HG03558 (cell line): ENCODE measurements around the gene TMPRSS9.

Experiments
- ATAC-seq: cut with Tn5 transposase; IDR thresholded peaks from one replicate; pipeline ENCODE4 v1.9.1; 2021; ENCODE audit warnings: moderate number of reproducible peaks; ENCODE audit not compliant: unreplicated experiment; ENCODE audit errors: extremely low read depth

TMPRSS9 gene

DNA sequence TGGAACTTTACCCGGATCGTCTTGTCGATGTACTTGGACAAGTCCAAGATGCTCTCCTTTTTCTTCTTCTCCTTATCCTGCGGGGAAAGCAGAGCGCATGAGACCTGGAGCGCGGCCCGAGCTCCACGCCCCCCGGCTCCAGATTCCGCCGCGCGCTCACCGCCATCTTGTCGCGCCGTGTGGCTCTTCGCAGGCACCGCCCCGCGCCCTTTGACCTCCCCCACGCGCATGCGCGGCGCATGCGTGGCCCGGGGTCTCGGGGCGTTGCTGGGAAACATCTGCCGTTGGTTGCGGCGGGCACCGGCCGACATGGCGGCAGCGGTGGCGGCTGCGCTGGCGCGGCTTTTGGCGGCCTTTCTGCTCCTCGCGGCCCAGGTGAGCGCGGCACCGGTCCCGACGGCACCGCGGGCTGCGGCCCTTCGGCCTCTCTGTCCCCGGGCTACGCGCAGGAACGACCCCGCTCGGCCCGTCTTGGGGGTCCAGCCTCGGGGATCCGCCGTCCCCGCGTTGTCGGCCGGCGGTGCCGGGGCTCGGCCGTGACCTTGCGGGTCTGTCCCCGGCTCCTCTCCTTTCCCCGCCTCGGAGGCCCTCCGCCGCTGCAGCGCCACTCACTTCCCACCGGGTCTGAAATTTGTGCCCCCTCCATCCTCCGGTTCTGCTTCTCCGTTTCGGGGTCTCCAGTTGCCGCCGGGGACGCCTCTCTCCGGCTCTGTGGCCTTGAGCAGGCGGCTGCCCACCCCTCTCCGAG is 31.5 kb upstream of the TMPRSS9 start, which contains the start of the genes LSM7 and SPPL2B:
Gene LSM7 (minus strand): TSS at position 186 of the 748 bp plus-strand sequence. CDS start 20 bp downstream, at position 166.
Gene SPPL2B (plus strand): TSS at position 284 of the 748 bp plus-strand sequence. CDS start 26 bp downstream, at position 310.
- ATAC-seq = no peak

DNA sequence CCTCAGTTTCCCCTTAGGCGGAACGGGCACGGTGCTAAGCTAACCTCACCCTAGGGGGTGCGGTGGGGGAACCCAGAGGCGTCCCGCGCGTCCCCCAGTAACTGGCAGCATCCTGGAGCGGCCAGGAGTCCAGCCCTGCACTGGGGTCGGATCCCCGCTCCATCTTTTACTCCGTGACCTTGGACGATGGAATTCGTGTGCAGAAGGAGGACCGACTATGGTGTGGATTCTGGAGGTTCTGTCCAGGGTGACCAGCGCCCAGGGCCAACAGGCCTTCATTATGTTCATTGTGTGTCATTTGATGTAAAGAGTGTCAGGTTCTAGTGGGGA is 31.0 kb upstream of the TMPRSS9 start:
- no peak for ATAC-seq

DNA sequence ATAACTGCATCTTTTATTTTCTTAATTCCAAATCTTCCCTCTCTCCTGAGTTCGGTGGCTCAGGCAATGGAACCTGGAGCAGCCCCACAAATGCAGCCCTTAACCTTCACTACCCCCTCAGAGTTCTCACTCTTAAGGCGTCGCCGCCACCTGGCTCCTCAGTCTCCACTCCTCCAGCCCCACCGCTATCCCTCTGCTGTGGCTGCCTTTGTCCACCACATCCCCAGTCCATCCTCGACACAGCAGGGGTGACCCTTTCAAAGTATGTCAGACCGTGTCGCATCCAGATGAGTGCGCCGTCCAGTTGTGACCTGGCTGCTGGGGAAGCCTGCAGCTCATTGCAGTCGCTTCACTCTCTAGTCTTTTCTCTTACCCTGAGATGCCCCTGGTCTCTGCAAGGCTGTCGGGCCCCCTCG is 30.6 kb upstream of the TMPRSS9 start:
- no peak for ATAC-seq

DNA sequence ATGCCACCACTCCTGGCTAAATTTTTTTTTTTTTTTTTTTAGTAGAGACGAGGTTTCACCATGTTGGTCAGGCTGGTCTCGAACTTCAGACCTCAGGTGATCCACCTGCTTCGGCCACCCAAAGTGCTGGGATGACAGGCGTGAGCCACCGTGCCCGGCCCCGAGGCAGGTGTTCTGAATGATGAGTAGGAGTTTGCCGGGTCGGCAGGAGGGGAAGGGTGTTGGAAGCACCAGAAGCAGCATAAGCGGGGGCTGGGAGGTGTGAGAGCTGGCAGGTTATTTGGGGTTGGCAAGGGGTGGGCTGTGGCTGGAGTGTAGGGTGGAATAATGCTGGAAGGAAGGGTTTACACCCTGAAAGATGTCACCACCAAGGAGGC is 29.8 kb upstream of the TMPRSS9 start:
- no peak for ATAC-seq

DNA sequence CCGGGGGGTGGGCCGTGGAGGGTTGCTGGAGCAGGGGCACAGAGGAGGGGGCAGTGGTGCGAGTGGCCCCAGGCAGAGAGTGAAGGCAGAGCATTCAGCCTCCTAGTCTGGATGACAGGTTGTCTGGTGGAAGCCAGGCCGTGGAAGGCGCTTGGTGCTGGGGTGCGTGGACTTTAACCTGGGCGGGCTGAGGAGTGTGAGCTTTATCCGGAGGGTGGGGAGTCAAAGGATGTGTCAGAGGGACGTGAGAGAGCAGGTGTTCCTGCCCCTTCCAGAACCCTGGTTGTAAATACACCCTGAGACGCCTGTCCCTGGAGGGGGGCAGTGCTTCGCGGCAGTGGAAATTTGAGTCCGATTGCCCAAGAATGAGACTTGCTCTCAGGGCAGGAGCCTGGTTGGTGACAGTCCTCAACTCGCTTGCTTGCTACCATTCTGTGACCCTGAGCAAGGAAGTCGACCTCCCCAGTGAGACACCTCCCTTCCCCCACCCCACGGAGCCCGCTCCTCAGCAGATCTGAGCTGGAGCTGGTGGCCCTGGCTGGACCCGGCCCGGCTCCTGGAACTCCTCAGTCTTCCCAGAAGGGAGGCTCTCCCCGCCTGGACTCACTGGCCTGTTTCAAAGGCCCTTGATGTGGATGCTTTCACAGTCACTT is 29.3 kb upstream of the TMPRSS9 start:
- ATAC-seq = no peak

DNA sequence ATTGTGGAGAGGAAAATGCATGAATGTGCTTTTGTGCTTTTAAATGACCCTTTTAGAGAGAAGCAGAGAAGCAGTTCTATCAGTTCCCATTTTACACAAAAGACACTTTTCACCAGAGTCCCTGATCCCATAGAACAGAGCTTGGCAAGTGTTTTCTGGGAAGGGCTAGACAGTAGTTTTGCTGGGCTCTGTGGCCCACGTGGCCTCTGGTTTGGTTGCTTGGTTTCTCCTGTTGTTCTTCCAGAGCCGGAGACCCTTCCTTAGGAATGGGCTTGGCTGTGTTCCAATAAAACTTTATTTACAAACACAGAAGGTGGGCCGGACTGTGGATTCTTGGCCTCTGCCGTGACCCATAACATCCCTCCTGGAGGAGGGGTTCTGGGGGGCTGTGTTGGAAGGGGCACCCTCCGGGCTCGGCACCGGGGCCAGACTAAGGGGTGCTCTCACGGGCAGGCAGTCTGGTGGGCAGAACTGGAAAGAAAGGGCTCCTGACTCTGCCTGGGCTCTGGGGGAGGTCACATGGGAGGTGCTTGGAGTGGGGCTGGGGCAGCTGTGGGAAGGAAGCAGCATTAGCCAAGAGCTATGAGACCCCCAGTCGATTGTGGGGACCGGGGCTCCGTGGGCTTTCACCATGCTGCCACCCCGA is 28.3 kb upstream of the TMPRSS9 start:
- no peak for ATAC-seq

DNA sequence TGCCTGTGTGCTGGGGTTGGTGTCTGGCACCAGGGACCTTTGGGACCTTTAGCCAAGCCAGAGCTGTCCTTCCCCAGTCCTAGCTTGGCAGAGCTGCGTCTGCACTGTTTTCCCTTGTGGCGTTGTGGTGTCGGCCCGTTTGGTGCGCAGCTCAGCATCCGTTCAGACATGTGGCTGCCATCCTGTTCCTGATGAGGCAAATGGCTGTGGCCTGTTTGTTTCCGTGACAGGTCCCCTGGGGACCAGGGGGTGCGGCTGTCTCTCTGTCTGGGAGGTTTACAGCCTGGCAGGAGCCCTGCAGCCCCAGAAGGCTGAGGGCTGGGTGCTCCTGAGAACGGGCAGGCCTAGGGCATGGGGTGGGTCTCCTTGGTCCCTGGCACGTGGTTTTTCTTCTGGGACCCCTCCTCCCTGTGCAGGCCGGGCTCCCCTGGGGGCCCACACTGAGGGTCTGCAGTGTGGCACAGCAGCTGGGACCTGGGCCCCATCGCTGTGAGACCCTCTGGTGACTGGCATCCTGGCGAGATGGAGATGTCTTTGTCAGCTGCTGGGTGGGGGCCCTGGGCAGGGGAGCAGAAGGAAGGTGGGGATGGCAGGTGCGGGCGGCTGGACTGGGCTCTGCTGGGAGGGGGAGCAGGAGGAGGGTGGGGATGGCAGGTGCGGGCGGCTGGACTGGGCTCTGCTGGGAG is 27.6 kb upstream of the TMPRSS9 start:
- ATAC-seq = no peak

DNA sequence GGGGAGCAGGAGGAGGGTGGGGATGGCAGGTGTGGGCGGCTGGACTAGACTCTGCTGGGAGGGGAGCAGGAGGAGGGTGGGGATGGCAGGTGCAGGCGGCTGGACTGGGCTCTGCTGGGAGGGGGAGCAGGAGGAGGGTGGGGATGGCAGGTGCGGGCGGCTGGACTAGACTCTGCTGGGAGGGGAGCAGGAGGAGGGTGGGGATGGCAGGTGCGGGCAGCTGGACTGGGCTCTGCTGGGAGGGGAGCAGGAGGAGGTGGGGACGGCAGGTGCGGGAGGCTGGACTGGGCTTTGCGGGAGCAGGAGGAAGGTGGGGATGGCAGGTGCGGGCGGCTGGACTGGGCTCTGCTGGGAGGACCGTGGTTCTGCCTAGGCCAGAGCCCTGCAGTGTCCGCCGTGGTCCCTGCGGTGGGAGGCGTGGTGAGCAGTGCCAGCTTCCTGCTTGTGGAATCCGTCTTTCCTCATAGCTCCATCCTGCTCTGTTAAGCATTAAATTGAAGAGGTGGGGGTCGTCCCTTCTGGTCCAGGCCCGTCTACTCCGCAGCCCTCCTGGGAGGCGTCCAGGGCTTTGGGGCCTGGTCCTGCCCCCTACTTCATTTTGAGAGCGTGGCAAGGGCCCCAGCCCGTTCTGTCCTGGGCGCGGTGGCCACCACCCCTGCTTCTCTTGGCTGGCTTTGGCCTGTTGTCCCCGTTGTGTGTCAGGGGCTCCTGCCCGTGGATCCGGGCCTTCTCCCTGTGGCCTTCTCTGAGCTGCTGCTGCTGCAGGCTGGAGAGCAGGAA is 26.8 kb upstream of the TMPRSS9 start:
- no peak for ATAC-seq

DNA sequence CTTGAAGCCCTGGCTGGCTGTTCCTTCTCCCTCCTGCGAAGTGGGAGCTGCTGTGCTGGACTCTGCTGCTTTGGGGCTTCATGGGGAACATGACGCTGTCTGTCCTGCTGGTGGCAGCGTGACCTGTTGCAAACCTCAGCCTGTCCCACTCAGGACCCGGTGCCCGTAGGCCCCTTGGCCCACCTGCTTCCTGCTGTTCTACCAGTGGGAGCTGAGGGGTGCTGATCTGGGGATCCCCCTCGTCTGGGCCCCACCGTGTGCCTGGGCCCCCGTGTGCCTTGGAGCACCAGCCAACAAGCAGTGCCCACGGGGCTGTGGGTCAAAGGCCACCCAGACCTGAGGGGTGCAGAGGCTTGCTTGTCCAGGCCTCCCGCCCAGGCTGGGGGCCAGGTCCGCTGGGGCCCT is 26.3 kb upstream of the TMPRSS9 start:
- ATAC-seq = no peak

DNA sequence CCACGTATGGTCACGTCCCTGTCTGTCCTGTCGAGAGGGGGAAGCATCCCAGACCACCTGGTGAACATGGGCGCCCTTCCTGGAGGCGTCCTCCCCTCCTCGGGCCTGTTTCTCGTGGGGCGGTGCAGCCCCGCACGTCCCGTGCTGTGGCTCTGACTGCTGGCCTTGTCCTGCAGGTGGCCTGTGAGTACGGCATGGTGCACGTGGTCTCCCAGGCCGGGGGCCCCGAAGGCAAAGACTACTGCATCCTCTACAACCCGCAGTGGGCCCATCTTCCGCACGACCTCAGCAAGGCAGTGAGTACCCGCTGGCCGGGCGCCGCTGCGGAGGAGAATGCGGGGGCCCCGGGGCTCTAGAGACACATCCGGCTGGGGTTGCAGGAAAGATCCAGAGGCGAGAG is 25.6 kb upstream of the TMPRSS9 start:
- no peak for ATAC-seq

DNA sequence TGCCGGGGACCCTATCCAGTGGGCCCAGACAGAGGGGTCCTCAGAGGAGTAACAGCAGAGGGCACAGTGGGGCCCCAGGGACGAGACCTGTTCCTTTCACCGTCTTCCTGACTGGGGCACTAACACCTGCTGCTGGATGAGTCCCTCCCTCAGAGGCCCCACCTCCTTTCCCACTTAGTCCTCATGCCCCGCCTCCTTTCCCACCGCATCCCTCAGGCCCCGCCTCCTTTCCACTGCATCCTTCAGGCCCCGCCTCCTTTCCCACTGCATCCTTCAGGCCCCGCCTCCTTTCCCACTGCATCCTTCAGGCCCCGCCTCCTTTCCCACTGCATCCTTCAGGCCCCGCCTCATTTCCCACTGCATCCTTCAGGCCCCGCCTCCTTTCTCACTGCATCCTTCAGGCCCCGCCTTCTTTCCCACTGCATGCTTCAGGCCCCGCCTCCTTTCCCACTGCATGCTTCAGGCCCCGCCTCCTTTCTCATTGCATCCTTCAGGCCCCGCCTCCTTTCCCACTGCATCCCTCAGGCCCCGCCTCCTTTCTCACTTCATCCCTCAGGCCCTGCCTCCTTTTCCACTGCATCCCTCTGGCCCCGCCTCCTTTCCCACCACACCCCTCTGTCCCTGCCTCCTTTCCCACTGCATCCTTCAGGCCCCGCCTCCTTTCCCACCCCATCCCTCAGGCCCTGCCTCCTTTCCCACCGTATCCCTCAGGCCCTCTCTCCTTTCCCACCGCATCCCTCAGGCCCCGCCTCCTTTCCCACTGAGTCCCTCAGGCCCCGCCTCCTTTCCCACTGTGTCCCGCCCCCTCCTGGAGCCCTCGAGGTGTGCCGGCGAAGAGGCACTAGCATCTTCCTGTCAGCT is 24.8 kb upstream of the TMPRSS9 start:
- no peak for ATAC-seq

DNA sequence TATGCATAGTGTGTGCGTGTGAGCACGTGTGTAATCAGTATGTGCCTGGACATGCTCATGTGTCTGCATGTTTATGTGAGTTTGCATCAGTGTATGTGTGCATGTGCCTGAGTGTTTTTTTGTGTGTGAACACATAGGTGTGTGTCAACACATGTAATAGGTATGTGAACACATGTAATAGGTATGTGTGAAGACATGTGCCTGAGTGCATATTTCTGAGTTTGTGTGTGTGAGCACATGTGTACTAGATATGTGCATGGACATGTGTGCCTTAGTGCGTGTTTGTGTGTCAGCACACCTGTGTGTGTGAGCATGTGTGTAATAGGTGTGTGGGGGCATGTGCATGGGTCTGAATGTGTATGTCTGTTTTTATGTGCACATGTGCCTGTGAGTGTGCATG is 24.2 kb upstream of the TMPRSS9 start:
- ATAC-seq = no peak

DNA sequence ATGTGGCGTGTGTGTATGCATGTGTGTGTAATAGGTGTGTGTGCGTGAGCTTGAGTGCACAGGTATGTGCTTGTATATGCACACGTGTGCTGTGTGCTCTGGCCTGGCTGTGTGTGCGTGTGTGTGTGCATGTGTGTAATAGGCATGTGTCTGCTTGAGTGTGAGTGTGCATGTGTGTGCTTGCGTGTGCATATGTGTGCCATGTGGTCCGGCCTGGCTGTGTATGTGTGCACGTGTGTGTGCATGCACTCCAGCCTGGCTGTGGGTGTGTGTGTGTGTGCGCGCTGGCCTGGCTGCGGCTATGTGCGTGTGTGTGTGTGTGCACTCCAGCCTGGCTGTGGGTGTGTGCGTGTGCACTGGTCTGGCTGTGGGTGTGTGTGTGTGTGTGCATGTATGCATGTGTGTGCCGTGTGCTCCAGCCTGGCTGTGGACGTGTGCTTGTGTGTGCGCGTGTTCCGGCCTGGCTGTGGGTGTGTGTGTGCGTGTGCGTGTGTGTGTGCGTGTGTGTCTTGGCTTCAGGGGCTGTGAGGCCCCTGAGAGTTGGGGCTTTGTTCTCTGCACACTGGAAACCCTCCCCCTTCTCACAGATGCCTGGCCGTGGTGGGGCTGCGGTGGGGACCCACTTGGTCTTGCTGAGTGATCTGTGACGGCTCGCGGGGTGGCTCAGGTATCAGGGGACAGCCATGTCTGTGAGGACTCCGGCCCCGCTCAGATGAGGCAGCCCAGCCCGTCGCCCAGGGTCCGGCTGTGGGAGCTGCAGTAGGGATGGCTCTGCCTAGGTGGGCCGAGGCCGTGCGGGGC is 23.3 kb upstream of the TMPRSS9 start:
- no peak for ATAC-seq

DNA sequence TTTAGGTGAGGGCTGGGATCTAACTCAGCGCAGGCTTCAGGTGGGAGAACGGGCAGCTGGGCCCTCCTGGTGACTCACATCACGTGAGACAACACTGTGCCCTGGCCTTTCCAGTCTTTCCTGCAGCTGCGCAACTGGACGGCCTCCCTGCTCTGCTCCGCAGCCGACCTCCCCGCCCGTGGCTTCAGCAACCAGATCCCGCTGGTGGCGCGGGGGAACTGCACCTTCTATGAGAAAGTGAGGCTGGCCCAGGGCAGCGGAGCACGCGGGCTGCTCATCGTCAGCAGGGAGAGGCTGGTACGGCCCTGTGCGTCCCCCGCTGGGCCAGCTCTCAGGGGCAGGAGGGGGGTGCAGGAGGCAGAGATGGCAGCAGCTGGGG is 22.7 kb upstream of the TMPRSS9 start:
- no peak for ATAC-seq

DNA sequence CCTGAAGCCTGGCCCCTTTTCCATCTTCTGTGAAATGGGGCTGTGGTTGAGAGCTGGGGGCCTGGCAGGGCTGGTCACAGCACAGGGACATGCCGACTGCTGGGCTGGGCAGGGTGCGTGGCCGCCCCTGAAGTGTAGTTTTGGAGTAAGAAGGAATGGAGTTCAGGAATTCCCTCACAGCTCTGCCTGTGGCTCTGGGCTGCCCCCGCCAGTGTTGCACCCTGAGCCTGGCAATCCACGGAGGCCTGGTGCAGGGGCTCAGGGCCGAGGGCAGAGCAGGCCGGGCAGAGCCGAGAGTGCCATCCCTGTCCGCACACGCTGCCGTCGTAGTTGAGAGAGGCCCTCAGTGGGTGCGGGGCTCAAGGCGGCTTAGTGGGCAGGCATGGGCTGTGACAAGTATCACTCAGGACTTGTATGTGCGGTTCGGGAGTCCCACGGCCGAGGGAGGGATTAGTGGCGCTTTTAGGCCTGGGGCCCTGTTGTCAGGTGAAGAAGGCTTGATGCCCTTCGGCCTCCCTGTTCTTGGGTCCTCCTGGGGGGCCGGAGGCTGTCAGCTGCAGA is 21.9 kb upstream of the TMPRSS9 start:
- ATAC-seq = no peak

DNA sequence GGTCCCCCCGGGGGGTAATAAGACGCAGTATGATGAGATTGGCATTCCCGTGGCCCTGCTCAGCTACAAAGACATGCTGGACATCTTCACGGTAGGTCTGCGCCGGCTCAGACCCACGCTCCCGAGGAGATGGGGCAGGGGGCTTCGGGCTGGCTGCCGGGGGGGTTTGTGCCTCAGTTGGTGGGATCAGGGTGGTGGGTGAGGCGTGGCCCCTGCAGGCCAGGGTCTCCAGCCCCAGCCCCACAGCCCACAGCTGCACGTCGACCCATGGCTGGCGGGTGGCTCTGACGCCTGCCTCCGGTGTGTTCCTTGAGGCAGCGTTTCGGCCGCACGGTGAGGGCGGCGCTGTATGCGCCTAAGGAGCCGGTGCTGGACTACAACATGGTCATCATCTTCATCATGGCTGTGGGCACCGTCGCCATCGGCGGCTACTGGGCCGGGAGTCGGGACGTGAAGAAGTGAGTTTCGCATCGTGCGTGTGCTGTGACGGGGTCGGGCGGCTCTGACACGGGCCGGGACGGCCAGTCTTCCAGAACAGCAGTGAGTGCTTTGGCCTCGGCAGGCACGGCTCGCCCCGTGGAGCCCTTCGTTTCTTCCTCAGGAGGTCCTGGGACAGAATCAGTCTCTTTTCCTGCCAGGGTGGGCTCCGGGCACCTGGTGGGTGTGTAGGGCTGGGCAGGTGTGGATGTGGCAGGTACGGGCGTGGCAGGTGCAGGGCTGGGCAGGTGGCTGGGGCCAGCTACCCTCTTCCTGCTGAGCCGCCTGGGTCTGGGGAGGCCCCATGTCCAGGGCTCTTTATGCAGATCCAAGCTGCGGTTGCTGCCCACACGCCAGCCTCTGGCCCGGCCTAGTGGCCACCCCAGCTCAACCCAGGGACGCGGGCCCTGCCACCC is 21.1 kb upstream of the TMPRSS9 start:
- no peak for ATAC-seq

DNA sequence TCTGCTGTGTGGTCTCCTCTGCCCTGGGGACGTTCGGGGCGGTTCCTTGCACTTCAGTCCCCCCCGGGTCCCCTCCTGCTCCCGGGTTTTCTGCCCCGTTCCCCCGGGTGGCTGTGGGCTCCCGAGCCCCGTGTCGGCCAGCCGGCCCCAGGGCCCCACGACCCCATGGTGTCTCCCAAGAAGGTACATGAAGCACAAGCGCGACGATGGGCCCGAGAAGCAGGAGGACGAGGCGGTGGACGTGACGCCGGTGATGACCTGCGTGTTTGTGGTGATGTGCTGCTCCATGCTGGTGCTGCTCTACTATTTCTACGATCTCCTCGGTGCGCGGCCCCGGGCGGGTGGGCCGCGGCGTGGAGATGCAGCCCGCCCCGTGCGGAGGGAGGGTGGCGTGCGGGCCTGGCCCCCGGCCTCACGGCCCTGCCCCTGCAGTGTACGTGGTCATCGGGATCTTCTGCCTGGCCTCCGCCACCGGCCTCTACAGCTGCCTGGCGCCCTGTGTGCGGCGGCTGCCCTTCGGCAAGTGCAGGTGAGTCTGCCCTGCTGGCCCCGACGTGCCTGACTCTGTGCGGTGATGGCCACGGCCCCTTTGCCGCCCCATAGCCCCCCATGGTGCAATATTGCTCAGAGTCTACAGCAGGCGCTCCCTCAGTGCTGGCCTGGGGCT is 20.3 kb upstream of the TMPRSS9 start:
- no peak for ATAC-seq
